ENCODE data around the gene DCXR.

DCXR gene

GRCh38 chr17:82055023-82055964 is 17.8 kb upstream of the DCXR start:
- DNase-seq (ENCODE audit: low read depth), result no peak

GRCh38 chr17:82054351-82055022 is 17.0 kb upstream of the DCXR start:
- DNase-seq (ENCODE audit: low read depth), result no peak

GRCh38 chr17:82053556-82054263 is 16.2 kb upstream of the DCXR start:
- no peak for DNase-seq (ENCODE audit: low read depth)

- DNase-seq (ENCODE audit: low read depth), result no peak
Measured at GRCh38 chr17:82053130-82053529, 15.6 kb upstream of the DCXR start.

GRCh38 chr17:82052638-82053059 is 15.2 kb upstream of the DCXR start:
- DNase-seq (ENCODE audit: low read depth), result no peak

GRCh38 chr17:82051776-82052637 is 14.5 kb upstream of the DCXR start, which contains the start of the genes GPS1 and RFNG:
GPS1 (plus strand) TSS chr17:82051898; CDS start chr17:82051932, 34 bp downstream.
RFNG (minus strand) TSS chr17:82051811; CDS start chr17:82051766, 45 bp downstream.
- no peak for DNase-seq (ENCODE audit: low read depth)

- DNase-seq (ENCODE audit: low read depth), result no peak
Measured at GRCh38 chr17:82050761-82051641, 13.5 kb upstream of the DCXR start.

- no peak for DNase-seq (ENCODE audit: low read depth)
Measured at GRCh38 chr17:82050152-82050760, 12.8 kb upstream of the DCXR start.

- DNase-seq (ENCODE audit: low read depth), result no peak
Measured at GRCh38 chr17:82049521-82049971, 12.0 kb upstream of the DCXR start.

- DNase-seq (ENCODE audit: low read depth), result no peak
Measured at GRCh38 chr17:82049106-82049505, 11.6 kb upstream of the DCXR start.

GRCh38 chr17:82048571-82048971 is 11.1 kb upstream of the DCXR start:
- DNase-seq (ENCODE audit: low read depth), result no peak

- DNase-seq (ENCODE audit: low read depth), result no peak
Measured at GRCh38 chr17:82047914-82048570, 10.5 kb upstream of the DCXR start.

- DNase-seq (ENCODE audit: low read depth), result no peak
Measured at GRCh38 chr17:82047379-82047778, 9.9 kb upstream of the DCXR start.

GRCh38 chr17:82046903-82047302 is 9.4 kb upstream of the DCXR start:
- no peak for DNase-seq (ENCODE audit: low read depth)

GRCh38 chr17:82045936-82046484 is 8.5 kb upstream of the DCXR start:
- no peak for DNase-seq (ENCODE audit: low read depth)

GRCh38 chr17:82043507-82043906 is 6.0 kb upstream of the DCXR start:
- DNase-seq (ENCODE audit: low read depth), result no peak

- no peak for DNase-seq (ENCODE audit: low read depth)
Measured at GRCh38 chr17:82042649-82043048, 5.2 kb upstream of the DCXR start.

- DNase-seq (ENCODE audit: low read depth), result no peak
Measured at GRCh38 chr17:82041144-82041814, 3.8 kb upstream of the DCXR start.
